GM19463 (cell line): ENCODE data around the gene LSM3.
"Not testable (repeated sequence)": the region's sequence is repeated elsewhere in the genome, so short reads cannot be mapped to it uniquely, and the experiment has no call there.

Source experiments
- ATAC-seq: cut with Tn5 transposase; IDR thresholded peaks from one replicate; pipeline ENCODE4 v1.9.1; 2021; ENCODE audit warnings: mild to moderate bottlenecking, moderate library complexity; ENCODE audit not compliant: unreplicated experiment

LSM3 gene

DNA sequence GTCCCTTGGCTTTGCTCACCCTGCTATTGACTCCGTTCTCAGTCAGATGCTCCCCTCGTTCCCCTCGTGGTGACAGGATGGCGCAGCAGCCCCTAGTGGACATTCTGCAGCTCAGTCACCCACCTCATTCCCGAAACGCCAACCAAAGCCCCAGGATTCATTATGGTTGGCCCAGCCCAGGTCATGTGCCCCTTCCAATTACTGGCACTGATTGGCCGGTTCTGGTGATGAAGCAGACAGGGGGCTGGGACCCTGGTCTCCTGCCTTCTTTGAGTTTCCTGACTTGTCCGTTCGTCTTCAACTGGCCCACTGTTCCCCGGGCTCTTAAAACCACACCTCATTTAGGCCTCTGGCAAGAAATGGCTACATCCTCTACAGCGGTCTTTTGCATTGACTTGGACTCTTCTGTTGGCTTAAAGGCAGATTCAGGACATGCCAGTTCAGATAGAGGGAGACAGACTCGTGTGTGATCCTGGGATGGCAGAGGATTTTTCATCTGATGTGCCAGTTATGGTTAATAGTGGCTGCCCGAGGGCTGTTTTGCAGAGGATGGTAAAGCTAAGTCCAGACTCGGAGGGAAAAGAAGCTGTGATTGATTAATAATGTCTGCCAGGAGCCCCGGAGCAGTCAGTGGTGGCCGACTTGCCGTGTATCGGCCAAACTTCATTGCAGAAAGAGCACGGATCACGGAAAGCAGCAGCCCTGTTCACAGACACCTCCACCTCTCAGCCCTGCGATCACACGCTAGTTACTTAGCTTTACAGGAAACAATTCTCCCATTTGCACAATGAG, 37.8 kb downstream of the LSM3 start:
- ATAC-seq: no peak

DNA sequence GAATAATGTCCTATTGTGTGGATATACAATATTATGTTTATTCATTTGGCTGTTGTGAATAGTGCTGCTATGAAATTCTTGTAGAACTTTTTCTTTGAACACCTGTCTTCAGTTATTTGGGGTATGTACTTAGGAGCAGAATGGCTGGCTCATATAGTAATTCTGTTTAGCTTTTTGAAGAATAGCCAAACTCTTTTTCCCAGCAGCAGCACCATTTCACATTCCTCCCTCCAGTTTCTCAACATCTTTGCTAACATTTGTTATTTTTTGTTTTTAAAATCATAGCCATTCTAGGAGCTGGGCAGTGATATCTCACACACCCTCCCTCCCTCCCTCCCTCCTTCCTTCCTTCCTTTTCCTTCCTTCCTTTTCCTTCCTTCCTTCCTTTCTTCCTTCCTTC, 39.7 kb downstream of the LSM3 start:
- no peak for ATAC-seq

DNA sequence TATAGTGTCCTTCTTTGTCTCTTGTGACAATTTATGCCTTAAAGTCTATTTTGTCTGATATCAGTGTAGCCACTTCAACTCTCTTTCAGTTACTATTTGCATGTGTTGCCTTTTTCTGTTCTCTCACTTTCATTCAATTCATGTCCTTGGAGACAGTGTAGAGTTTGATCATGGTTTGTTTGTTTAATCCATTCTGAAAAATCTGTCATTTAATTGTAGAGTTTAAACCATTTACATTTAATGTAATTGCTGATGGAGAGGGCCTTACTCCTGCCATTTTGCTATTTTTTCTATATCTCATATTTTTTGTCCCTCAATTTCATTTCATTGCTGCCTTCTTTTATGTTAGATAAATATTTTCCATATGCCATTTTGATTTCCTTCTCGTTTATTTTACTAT, 42.3 kb downstream of the LSM3 start:
- no peak for ATAC-seq

DNA sequence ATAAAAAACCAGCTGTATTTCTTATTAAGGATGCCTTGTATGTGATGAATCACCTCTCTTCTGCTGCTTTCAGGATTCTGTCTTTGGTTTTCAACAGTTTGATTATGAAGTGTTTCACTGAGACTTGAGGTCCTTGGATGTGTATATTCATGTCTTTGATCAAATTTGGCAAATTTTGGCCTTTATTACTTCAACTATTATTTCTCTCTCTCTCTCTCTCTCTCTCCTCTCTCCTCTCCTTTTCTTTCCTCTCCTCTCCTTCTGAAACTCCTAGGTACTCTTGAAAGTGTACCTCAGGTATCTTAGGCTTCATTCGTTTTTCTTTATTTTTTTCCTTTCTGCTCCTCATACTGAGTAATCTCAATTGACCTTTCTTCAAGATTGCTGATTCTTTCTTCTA, 43.3 kb downstream of the LSM3 start:
- ATAC-seq: no peak

DNA sequence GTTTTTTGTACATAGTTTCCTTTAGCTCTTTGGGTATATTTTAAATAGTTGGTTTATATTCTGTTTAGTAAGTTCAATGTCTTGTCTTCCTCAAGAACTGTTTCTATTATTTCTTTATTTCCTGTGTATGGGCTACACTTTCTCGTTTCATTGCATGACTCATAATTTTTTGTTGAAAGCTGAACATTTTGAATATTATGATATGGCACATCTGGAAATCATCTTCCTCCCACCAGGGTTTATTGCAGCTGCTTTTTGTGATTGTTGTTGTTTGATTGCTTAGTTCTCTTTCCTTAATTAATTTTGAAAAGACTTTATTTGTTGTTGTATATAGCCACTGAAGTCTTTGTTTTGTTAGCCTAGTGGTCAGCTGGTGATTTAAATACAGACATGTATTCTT, 43.8 kb downstream of the LSM3 start:
- ATAC-seq: no peak

DNA sequence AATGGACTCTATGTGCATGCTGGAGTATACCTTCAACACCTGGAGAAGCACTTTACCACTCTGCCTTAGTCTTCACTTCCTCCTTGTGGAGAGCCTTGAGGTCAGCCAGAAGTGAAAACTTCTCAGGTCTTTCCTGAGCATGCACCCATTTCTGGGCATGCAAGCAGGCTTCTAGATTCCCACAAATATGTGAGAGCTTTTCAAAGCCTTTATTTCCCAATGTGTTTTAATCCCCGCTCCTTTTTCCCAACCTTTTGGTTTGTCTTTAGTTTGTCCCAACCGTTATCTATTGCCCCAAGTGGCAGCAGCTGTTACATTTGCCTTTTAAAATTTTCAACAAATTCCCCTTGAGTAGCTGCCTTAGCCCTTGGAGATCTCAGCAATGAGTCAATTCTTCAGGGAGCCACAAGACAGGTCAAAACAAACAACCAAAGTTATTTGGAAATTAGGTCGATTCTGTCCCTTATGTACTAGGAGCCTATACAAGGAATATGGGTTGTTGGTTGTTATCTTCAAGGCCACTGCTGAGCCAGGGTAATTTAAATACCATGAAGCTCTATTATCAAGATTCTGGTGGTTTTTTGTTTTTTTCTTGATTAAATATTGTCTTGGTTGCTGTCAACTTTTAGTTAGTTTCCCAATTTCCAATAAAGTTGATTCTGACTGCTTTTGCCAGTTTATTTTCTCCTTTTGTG, 44.4 kb downstream of the LSM3 start:
- no peak for ATAC-seq

DNA sequence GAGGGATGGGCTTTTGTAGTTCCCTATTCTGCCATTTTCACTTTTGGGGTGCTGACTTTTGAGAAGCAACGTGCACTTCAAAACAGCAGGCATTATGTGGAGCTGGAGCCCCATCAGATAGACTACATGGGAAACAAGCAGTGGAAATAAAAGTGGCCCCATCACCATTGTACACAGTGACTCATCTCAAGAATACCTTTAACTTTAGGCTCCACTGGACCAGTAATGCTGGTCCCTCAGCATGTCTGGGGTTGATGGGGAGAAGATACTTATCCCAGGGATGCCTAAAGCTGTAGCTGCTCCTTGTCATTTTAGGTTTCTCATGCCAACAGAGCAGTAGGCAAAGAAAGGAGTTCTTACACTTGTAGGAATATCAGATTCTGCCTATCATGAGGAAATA, 45.0 kb downstream of the LSM3 start:
- ATAC-seq: no peak

DNA sequence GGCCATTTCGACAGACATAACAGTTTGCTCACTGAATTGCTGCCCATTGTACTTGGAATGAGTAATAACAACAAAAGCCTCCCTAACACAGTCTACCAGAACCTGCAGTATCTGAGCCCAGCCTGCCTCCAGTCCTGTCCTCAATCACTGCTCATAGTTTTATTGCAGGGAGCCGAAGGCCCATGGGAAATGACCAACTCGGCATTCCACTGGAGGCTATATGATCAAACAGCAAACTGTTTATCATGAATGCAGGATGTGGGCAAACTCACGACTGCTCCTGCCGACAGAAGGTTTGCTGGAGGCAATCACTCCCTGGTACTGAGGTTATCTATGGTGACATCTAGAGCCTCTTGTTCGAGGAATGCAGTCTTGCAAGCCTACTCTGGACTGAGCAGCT, 46.3 kb downstream of the LSM3 start:
- no peak for ATAC-seq

DNA sequence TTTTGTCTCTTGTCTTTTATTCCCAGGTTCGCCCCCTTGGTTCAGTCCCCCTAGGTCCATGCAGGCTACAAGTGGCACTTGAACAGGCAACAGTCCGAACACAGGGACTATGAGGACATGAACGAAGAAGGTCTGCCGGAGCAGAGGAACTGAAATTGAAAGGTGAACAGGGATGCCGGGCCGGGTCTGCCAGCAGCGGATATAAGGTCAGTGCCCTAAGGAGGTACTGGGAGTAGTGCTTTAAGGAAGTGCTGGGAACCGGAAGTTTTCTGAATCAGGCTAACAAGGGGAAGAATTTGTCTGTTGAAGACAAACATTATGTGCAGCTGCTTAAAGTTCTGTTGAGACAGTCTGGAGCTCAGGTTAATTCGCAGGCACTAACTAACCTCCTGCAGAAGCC, 46.8 kb downstream of the LSM3 start:
- ATAC-seq: no peak

DNA sequence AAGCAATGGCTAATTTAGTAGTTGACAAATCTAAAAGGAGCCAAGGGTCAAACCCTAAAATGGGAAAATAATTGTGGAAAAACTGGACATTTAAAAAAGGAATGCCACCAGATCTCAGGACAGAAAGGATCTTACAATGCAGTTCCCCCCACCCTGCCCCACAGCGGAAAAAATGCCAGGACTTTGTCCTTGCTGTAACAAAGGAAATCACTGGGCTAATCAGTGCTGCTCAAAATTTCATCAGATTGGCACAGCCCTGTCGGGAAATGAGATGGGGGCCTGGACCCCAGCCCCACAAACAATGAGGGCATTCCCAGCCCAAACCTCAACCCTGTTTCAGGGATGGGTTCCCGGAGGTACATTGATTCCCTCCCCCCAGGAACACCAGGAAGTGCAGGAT, 47.7 kb downstream of the LSM3 start:
- not testable (repeated sequence) for ATAC-seq

DNA sequence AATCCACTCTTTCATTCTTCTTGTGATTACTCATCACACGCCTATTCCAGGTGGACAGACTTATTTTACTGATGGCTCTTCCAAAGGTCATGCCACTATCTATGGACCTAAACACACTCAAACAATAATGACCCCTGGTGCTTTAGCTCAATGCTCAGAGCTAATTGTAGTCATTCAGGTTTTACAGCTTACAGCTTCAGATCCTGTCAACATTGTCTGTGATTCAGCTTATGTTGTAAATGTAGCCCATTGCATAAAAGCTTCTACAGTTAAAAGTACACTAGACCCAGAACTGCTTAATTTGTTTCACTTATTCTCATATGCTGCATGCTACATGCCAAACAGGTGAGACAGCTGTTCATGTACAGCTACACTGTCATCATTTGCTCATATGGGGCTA, 49.2 kb downstream of the LSM3 start:
- no peak for ATAC-seq

DNA sequence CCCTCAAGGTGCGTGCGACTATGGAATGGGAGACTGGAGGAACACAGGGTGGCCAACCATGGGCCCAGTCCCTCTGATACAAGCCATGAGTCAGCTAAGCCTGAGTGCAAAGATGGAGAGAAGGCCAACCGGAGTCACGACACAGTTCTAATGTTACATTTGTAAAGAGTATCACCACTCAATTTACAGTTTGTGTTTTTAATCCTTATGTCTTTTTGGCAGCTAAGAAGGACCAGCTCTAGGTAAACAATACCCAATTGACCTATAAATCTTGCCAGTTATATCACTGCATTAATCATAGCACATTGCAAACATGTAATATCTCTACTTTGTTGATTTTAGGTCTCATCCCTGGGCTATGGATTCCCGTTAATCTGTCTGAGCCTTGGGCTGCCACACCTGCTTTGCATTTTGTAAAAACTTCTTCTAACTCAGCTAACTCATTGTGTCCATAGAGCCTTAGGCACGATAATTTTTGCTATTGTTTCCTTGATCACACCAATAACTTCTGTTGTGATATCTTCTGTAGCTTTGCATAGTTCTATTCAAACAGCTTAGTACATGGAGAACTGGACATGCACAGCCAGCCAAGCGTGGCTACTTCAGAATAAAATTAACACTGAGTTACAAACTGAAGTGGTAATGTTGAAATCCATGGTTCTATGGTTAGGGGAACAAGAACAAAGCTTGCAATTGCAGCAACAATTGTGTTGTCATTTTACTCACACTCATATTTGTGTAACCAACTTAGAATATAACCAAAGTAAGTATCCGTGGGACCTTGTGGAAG, 50.3 kb downstream of the LSM3 start:
- no peak for ATAC-seq

DNA sequence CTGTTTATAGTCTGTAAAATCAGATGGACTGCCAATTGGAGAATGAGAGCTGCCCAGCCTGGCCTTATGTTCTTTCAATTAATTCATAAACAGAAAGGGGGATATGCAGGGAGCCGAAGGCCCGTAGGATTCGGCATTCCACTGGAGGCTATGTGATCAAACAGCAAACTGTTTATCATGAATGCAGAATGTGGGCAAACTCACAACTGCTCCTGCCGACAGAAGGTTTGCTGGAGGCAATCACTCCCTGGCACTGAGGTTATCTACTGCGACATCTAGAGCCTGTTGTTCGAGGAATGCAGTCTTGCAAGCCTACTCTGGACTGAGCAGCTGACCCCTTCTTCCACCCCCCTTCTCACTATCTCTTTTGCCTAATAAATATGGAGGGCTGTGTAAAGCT, 51.1 kb downstream of the LSM3 start:
- not testable (repeated sequence) for ATAC-seq

DNA sequence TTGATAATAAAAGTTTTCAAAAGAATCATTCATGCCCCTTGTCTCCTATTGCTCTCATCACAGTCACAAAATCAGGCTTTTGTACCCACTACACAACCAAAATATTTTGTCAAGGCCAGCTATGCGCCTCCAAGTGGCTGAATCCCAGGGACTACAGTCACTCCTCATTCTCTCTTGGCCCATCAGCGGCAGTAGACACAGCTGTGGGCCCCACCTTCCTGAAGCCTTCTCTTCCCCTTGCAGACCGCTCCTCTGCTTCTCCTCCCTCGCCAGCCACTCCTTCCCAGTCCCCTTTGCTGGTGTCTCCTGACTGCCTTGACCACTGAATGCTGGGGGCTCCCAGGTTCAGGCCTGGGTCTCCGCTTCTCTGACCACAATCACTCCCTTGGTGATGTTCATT, 52.1 kb downstream of the LSM3 start:
- no peak for ATAC-seq

DNA sequence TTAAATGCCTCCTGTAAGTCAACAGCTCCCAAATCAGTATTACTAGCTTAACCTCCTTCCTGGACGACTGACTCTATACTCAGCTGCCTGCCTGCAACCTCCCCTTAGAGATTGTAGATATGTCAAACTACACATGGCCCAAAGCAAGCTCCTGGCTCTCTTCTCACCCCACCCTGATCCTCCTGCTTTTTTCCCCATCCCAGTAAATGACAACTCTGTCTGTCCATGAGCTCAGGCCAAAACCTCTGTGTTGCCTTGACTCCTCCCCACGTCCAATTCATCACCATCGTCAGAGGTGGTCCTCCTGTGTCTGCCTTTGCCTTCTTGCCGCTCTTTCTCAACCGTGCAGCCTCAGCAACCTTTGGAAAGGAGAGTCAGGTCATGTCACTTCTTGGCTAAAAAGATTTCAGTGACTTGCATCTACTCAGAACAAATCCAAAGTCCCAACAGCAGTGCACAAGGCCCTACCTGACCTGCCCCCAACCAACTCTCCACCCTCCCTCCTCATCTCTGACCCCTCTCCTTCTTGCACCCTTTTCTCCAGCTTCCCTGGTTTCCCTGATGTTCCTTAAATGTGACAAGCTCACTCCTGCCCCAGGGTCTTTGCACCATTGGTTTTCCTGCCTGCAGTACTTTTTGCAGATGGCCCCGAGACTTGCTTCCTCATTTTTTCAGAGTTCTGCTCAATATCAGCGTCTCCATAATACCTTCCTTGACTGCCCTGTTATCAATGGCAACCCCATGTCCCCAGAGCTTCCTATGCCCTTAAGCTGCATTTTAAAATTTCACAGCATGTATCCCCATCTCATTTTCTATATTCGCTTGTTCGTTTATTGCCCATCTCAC, 52.8 kb downstream of the LSM3 start:
- no peak for ATAC-seq

DNA sequence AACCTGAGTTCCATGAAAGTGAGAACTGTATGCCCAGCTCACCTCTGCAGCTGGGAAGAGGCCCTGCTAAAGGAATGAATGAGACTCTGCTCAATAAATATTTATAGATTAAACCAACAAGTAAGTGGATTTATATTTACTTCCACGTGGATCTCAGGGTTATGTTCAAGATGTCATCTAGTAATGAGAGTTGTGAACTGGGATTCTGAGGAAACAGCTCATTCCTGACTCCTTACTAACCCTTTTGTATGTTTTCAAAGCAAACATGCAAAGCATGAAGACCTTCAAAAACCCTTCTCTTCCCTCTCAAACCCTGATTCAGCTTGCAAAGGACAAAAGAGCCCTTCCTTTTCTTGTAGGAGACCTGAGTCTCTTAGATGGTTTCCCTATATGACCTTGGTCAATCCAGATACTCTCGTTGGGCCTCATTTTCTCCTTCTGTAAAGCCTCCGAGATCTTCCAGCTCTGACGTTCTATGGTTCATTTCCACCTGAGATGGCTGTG, 53.4 kb downstream of the LSM3 start:
- no peak for ATAC-seq

DNA sequence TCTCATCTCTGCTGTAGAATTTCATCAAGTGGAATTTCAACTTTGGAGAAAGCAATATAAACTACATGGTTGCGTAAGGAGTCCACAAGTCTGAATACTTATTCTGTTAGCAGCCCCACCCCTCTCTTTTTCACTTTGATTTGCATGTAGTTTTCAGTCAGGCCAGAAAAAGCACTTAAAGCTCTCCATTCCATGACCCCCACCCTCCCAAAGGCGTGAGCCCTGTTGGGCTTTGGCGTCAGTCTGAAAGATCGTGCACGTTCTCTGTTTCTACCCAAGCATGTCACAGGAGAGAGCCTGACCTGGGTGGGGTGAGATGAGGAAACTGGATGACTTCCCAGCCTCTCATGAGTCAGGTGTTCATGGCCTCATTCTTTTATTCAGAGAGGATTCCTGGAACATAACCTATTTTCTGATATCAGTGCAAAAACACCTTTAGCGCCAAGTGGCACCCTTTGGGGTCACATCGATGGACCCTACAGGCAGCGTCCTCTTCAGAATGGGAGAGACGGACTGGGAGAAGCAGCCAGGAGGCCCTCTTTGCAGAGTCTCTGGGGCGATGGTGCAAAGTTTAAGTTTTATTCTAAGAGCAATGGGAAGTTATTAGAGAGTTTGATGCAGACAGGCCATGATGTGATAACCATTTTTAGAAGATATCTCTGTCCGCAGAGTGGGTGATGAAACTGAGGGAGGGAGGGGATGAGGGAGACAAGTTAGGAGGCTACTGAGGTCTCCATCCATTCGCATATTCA, 55.8 kb downstream of the LSM3 start:
- no peak for ATAC-seq

DNA sequence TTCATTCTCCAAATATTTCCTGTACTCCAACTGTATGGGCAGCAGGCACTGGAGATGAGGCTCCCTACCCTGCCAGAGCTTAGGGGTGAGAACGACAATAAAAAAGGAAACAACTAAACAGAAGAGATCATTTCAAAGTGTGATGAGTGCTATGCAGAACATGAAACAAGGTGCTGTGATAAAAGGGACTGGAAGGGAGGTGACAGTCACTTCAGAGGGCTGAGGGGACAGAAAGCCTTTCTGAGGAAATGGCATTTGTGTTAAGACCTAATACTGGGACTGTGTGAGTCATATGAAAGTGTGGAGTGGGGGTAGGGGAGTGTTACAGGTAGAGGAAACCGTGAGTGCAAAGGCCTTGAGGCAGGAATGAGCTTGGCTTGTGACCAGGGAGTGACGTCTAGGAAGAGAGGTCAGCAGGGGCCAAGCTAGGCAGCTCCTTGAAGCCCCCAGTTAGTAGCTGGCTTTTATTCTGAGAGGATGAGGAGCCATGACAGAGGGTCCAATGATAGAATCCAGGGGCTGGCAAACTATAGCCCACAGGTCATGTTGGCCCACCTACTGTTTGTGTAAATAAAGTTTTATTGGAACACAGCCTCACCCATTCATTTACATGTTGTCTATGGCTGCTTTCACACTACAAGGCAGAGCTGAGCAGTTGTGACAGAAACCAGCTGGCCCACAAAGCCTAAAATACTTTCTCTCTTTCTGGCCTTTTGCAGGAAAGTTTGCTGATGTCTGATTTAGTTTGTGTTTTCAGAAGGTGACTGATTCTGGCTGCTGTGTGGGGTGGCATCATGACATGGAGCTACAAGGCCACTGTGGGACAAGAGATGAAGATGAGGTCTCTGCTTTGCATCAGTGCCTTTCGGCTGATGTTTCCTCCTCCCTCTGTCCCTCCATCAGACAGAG, 56.6 kb downstream of the LSM3 start:
- ATAC-seq: no peak

DNA sequence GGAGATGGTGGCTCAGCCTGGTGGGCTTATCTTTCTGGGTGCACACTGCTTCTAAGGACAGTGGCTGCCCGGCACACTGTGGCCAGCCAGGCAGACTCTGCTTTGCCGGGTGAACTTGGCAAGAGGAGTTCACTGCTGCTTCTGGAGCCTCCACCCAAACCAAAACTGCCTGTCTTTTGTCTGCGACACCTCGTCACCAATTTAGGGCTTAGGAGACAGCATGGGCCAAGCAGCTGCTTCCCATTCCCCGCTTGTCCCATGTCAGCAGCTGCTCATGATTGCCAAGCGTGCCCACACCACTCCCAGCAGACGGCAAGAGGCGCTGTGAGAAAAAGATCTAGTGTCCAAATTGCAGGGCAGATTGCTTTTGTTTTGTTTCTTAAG, 57.3 kb downstream of the LSM3 start:
- ATAC-seq: no peak
